ENCODE results near the gene TNS1.

GRCh38 chr2:217895070-217895635 is 107.6 kb downstream of the TNS1 start:
- TF ChIP-seq CTCF (IDR thresholded peaks at IDR 0.05; ENCODE audit: poor library complexity) (no peak), EZH2 (IDR thresholded peaks at IDR 0.05; ENCODE audit: borderline replicate concordance) (no peak), EZH2phosphoT487 (IDR thresholded peaks at IDR 0.05; ENCODE audit: low read depth, severe bottlenecking, unreplicated experiment) (no peak)

Data from hepatocyte (in vitro differentiated cells).